HepG2 (cell line): ENCODE data around the gene CLTCL1. TPM values are rescaled to one million over a fixed set of nuclear protein-coding genes. Genes with fewer than 3 reads are reported as not detected.
A peak's percentile ranks its signal among the peaks of the same experiment; 100 is the strongest.

Experiments used
- ATAC-seq: fragments of 200-7000 bp; cut with Tn5 transposase; 3 replicates; pipeline ENCODE4 v1.9.1; 2020; ENCODE audit warnings: mild to moderate bottlenecking, moderate library complexity
- BruUV-seq: library from RNA; stranded (reverse); fragments of 400-500 nt; replicated peaks from 2 replicates; lab custom pipeline; 2021; lab: Mats Ljungman, UMichigan
- CTCF ChIA-PET: fragments of 300-600 bp; formaldehyde crosslinking; extraction: SDS; loops from one replicate; lab custom pipeline; 2021; ENCODE audit warnings: low total read pairs, inconsistent platforms, low intra/inter-chr PET ratio; lab: Yijun Ruan, JAX
- POLR2A ChIA-PET: fragments of 350-600 bp; sonication (Branson Sonifier 250); formaldehyde crosslinking; loops from one replicate; lab custom pipeline; 2020; ENCODE audit warnings: antibody characterized with exemption, inconsistent platforms; lab: Yijun Ruan, JAX
- DNase-seq: peaks from one replicate; pipeline ENCODE4 v3.0.0-alpha.2; 2015; ENCODE audit warnings: low spot score
- FAIRE-seq: peaks from 3 replicates; lab custom pipeline; 2011; peaks lifted over from hg19 to GRCh38; lab: Jason Lieb, UNC
- H2AFZ ChIP-seq: one replicate; pipeline ENCODE4 v1.6.1; 2011; ENCODE audit warnings: low read length, inconsistent platforms
- H3K27ac ChIP-seq: fragments of 300-600 bp; 3 replicates; pipeline ENCODE4 v1.8.0; 2011; ENCODE audit warnings: mixed run types, mild to moderate bottlenecking, mixed read lengths, low read length, inconsistent platforms; ENCODE audit not compliant: insufficient read depth; ENCODE audit errors: extremely low read length
- H3K27me3 ChIP-seq, 2 experiments: fragments of 200-600 bp in 1 of 2; 2 replicates in 1 of 2; 3 replicates in 1 of 2; pipeline versions ENCODE4 v1.6.0 to v1.8.0; 2011; ENCODE audit warnings: low read length in 2 of 2, mild to moderate bottlenecking in 2 of 2, moderate library complexity in 2 of 2, inconsistent platforms in 1 of 2; ENCODE audit not compliant: insufficient read depth in 2 of 2, control insufficient read depth in 1 of 2
- H3K36me3 ChIP-seq, 2 experiments: fragments of 200-600 bp in 1 of 2; replicated peaks in 1 of 2; 2 replicates in 1 of 2; 3 replicates in 1 of 2; pipeline versions ENCODE4 v1.5.1 to v1.8.0; 2011; ENCODE audit warnings: low read length in 2 of 2, inconsistent platforms in 1 of 2; ENCODE audit not compliant: insufficient read depth in 2 of 2, control insufficient read depth in 1 of 2
- H3K4me1 ChIP-seq: 2 replicates; pipeline ENCODE4 v1.5.1; 2012; ENCODE audit warnings: low read length, inconsistent platforms; ENCODE audit not compliant: insufficient read depth
- H3K4me2 ChIP-seq: 2 replicates; pipeline ENCODE4 v1.6.0; 2011; ENCODE audit warnings: low read depth, low read length, inconsistent platforms
- H3K4me3 ChIP-seq, 3 experiments: fragments of 200-600 bp in 1 of 3; sonication (generic), shearing (Covaris generic) in 1 of 3; replicated peaks in 1 of 3; 2 replicates each; pipeline ENCODE4 v1.5.1; 2011 to 2016; ENCODE audit warnings: low read length in 3 of 3, inconsistent platforms in 2 of 3, low read depth in 2 of 3, mild to moderate bottlenecking in 2 of 3, control low read depth in 1 of 3, mixed read lengths in 1 of 3; ENCODE audit not compliant: insufficient read depth in 1 of 3
- H3K79me2 ChIP-seq: one replicate; pipeline ENCODE4 v1.6.1; 2011; ENCODE audit warnings: low read length, inconsistent platforms; ENCODE audit not compliant: insufficient read depth
- H3K9ac ChIP-seq: 2 replicates; pipeline ENCODE4 v1.6.0; 2011; ENCODE audit warnings: mild to moderate bottlenecking, low read depth, low read length, inconsistent platforms; ENCODE audit not compliant: insufficient read depth
- H3K9me3 ChIP-seq: 2 replicates; pipeline ENCODE4 v1.5.1; 2012; ENCODE audit warnings: mild to moderate bottlenecking, low read length
- H4K20me1 ChIP-seq: 2 replicates; pipeline ENCODE4 v1.6.0; 2011; ENCODE audit warnings: inconsistent platforms, mild to moderate bottlenecking, low read length, moderate library complexity; ENCODE audit not compliant: insufficient read depth
- NAIF1 ChIP-seq: sonication (generic); formaldehyde crosslinking; IDR thresholded peaks from 2 replicates; pipeline ENCODE4 v1.5.0; 2020; ENCODE audit warnings: mild to moderate bottlenecking, missing genetic modification reagents, borderline replicate concordance
- NFAT5 ChIP-seq: sonication (generic); formaldehyde crosslinking; IDR thresholded peaks from 2 replicates; pipeline ENCODE4 v1.4.0; 2020; ENCODE audit warnings: missing genetic modification reagents
- PCBP1 ChIP-seq: fragments of 200-400 bp; formaldehyde crosslinking; IDR thresholded peaks from 2 replicates; pipeline ENCODE4 v1.6.1; 2017; ENCODE audit warnings: mild to moderate bottlenecking, low read depth, low read length, borderline replicate concordance
- SMC3 ChIP-seq: IDR thresholded peaks from 2 replicates; pipeline ENCODE4 v1.6.1; 2011; ENCODE audit warnings: low read length, improper control_type of control experiment
- ZNF792 ChIP-seq: IDR thresholded peaks from 2 replicates; pipeline ENCODE4 v1.6.1; 2016
- WGBS: methylation state at CpG from one replicate; pipeline ENCODE4 v1.1.6; 2017; ENCODE audit warnings: low lambda C conversion rate; 5-methylcytosine and 5-hydroxymethylcytosine counted together
- in situ Hi-C: cut with HindIII; loops from 2 replicates; pipeline ENCODE4 v1.10.0; 2017; ENCODE audit warnings: low pct_unique_long_range_greater_than_20kb; ENCODE audit not compliant: extremely low pct_ligation_motif_present
- intact Hi-C: fragments of 100-400 bp; cut with micrococcal nuclease; formaldehyde crosslinking; loops from one replicate; pipeline ENCODE4 v1.10.0; 2022; ENCODE audit not compliant: unreplicated experiment
- polyA plus RNA-seq, 8 experiments: library from polyadenylated mRNA; depleted of rRNA in 3 of 8; stranded (reverse) in 7 of 8; unstranded in 1 of 8; fragments of >200 nt; fragmentation: Illumina TruSeq in 4 of 8; extraction: Trizol in 4 of 8; gene quantifications; 2 replicates each; pipeline versions ENCODE4 v1.2.1 to v1.2.3, GENCODE V29; 2011 to 2016; ENCODE audit warnings: low read depth in 4 of 8, missing spikeins in 1 of 8, mixed read lengths in 1 of 8; ENCODE audit not compliant: insufficient read depth in 1 of 8
- total RNA-seq, 5 experiments: library from RNA; depleted of rRNA; stranded (reverse); fragments of >200 nt; fragmentation: Illumina TruSeq; extraction: Trizol; gene quantifications; 2 replicates each; pipeline ENCODE4 v1.2.3, GENCODE V29; 2016; ENCODE audit warnings: low read depth in 1 of 5
- TF ChIP-seq, protein P1 (sequence below): sonication (generic); formaldehyde crosslinking; IDR thresholded peaks from 2 replicates; pipeline ENCODE4 v1.4.0; 2020; ENCODE audit warnings: missing genetic modification reagents, borderline replicate concordance

Gene CLTCL1
- total and polyA plus RNA-seq, 2 of the 13 experiments (the other 11 are each of a cell fraction or from before 2014, with no cell fraction given): 8.1 to 10.9 TPM

GRCh38 chr22:19176175-19176643 is 115.3 kb downstream of the CLTCL1 start:
- Histone ChIP-seq H3K4me1 (peaks cover 67% of the 10 kb centered on the region), H3K27ac (peak overlapping the region; percentile 95)
- intact Hi-C loops: loop anchor here (5.0 kb wide), 1 partner anchor 256 kb away; the partner anchor contains the start of genes HIRA and MRPL40

More at GRCh38 chr22:19176175-19176643, 115.3 kb downstream of the CLTCL1 start:
- H2AFZ ChIP-seq: no peak overlapping the region
- H3K4me3 ChIP-seq: peak overlapping the region in 1 of 3 experiments; percentile 92; a peak in 1 of 6 replicates
- H3K9me3 ChIP-seq: no peaks in the 10 kb centered on the region
- 90% methylated on average over 7 of the region's 12 CpGs for WGBS
- no peak for DNase-seq
- H3K4me2 ChIP-seq: peak overlapping the region; percentile 95; the same call in 1 of the 2 replicates
- TF ChIP-seq NAIF1 (CRISPR knock-in tag): no peak
- TF ChIP-seq NFAT5: no peak
- TF ChIP-seq SMC3: no peak
- TF ChIP-seq ZNF792 (CRISPR knock-in tag): no peak
- peak; percentile 81; the same call in 1 of the 2 replicates for TF ChIP-seq PCBP1
- TF ChIP-seq, protein P1, sequence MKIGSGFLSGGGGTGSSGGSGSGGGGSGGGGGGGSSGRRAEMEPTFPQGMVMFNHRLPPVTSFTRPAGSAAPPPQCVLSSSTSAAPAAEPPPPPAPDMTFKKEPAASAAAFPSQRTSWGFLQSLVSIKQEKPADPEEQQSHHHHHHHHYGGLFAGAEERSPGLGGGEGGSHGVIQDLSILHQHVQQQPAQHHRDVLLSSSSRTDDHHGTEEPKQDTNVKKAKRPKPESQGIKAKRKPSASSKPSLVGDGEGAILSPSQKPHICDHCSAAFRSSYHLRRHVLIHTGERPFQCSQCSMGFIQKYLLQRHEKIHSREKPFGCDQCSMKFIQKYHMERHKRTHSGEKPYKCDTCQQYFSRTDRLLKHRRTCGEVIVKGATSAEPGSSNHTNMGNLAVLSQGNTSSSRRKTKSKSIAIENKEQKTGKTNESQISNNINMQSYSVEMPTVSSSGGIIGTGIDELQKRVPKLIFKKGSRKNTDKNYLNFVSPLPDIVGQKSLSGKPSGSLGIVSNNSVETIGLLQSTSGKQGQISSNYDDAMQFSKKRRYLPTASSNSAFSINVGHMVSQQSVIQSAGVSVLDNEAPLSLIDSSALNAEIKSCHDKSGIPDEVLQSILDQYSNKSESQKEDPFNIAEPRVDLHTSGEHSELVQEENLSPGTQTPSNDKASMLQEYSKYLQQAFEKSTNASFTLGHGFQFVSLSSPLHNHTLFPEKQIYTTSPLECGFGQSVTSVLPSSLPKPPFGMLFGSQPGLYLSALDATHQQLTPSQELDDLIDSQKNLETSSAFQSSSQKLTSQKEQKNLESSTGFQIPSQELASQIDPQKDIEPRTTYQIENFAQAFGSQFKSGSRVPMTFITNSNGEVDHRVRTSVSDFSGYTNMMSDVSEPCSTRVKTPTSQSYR: 0 out of 2 replicates have a peak, but pooled peaks have one; percentile 24
- CTCF ChIA-PET: no interaction called here
- POLR2A ChIA-PET: interaction anchor here (3.6 kb wide), 1 partner anchor 55 kb away, joined by 22 read pairs; the partner anchor contains the start of gene DGCR2
- no peak overlapping the region for H3K9ac ChIP-seq
- BruUV-seq: no TSS peak
- H3K79me2 ChIP-seq: peaks cover 41% of the 10 kb centered on the region
- no peak for ATAC-seq
- H3K27me3 ChIP-seq: no peaks in the 10 kb centered on the region
- in situ Hi-C loops: no loop called here
- H3K36me3 ChIP-seq: peaks cover 3 to 15% of the 10 kb centered on the region in 2 experiments; a peak in 3 of 5 replicates
- peaks cover 29% of the 10 kb centered on the region for H4K20me1 ChIP-seq
- FAIRE-seq: no peak
